ENCODE measurements around the gene ADGRB3.
A peak's percentile ranks its signal among the peaks of the same experiment; 100 is the strongest.
"Not testable (repeated sequence)": the region's sequence is repeated elsewhere in the genome, so short reads cannot be mapped to it uniquely, and the experiment has no call there.

The ADGRB3 gene

DNA sequence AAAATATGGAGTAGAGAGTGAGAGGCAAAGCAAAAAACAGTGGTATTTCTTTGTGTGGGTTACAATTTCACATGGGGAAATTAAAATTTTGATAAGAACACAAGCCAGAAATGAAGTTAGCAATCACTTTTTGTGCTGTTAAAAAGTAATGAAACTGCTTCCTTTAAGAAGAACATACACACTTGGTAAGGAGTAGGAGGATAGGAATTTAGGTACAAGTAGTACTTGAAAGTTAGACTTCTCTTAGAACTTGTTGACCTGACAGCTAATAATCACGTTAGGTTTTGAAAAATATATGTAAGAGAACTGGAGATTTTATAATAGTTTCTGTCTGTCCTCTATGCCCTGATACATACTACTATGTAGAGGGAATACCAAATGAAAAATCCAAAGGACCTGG, 260.8 kb downstream of the ADGRB3 start:
- H3K27me3 Mint-ChIP-seq, result no peaks in the 10 kb centered on the region
- no peaks in the 10 kb centered on the region for H3K4me1 Mint-ChIP-seq
- H3K4me3 Mint-ChIP-seq, result no peak overlapping the region
- H3K36me3 Mint-ChIP-seq, result no peaks in the 10 kb centered on the region
- H3K27ac Mint-ChIP-seq, result no peak overlapping the region
- H3K9me3 Mint-ChIP-seq, result no peaks in the 10 kb centered on the region
- CTCF ChIA-PET, result no interaction called here
- no peak for DNase-seq

DNA sequence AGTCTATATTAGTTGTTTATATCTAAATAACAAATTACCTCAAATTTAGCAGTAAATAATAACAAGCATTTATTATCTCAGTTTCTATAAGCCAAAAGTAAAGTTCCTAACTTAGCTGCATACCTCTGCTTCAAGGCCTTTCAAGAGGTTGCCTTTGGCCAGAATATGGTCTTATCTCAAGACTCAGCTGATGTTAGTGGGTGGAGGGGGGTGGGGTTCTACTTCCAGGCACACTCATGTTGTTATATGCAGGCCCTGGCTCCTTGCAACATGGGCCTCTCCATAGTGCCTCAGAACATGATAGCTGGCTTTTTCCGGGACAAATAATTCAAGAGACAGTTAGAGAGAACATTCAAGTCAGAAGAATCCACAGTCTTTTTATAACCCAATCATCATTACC, 266.0 kb downstream of the ADGRB3 start:
- Mint-ChIP-seq H3K4me1 (no peaks in the 10 kb centered on the region), H3K4me3 (no peak overlapping the region), H3K27ac (no peak overlapping the region), H3K36me3 (no peaks in the 10 kb centered on the region), H3K27me3 (no peaks in the 10 kb centered on the region), H3K9me3 (no peaks in the 10 kb centered on the region)
- CTCF ChIA-PET, result interaction anchor here (1.5 kb wide), 1 partner anchor 17 kb away, joined by 3 read pairs; no protein-coding TSS in a partner anchor
- no peak for DNase-seq

DNA sequence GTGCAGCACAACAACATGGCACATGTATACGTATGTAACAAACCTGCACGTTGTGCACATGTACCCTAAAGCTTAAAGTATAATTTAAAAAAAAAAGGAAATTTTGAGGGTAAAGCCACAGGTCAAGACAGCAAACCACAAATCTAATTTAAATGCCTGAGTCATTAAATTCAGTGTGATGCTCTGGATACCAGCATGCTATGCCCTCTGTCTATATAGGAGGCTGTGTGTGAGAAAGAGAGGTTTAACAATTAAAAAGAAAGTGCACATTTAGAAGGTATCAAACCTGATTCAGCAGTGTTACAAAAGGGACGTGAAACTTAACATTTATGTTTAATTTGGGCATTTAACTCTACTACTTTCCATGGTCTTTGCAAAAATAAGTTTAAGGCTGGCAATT, 276.3 kb downstream of the ADGRB3 start:
- Mint-ChIP-seq H3K27ac (no peak overlapping the region), H3K36me3 (no peaks in the 10 kb centered on the region), H3K4me3 (no peak overlapping the region), H3K27me3 (no peaks in the 10 kb centered on the region), H3K4me1 (no peaks in the 10 kb centered on the region), H3K9me3 (peaks cover 2% of the 10 kb centered on the region)
- no peak for DNase-seq
- CTCF ChIA-PET, result no interaction called here

DNA sequence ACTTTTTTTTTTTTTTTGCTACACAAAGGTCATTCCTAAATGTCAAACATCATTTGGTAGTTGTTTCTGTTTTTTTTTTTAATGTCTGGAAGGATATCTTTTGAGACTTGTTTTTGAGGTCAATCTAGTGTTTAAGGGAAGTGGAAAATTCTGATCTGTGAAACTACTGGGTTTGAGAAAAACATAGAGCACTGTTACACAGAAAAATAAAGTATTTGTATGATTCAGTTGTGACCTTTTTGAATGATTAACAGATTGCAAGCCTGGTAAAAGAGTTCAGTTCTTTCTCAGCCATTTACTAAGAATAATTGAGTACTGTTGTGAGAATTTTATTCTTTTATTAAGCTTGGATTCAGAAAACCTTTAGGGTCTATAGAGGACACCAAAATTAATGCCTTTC, 276.7 kb downstream of the ADGRB3 start:
- H3K4me1 Mint-ChIP-seq, result no peaks in the 10 kb centered on the region
- no peak overlapping the region for H3K27ac Mint-ChIP-seq
- no peak for DNase-seq
- H3K4me3 Mint-ChIP-seq, result no peak overlapping the region
- H3K27me3 Mint-ChIP-seq, result no peaks in the 10 kb centered on the region
- no peaks in the 10 kb centered on the region for H3K36me3 Mint-ChIP-seq
- H3K9me3 Mint-ChIP-seq, result peaks cover 2% of the 10 kb centered on the region
- CTCF ChIA-PET, result no interaction called here

DNA sequence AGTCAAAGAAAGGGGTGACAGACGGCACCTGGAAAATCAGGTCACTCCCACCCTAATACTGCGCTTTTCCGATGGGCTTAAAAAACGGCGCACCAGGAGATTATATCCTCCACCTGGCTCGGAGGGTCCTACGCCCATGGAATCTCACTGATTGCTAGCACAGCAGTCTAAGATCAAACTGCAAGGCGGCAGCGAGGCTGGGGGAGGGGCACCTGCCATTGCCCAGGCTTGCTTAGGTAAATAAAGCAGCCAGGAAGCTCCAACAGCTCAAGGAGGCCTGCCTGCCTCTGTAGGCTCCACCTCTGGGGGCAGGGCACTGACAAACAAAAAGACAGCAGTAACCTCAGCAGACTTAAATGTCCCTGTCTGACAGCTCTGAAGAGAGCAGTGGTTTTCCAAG, 277.7 kb downstream of the ADGRB3 start:
- H3K27me3 Mint-ChIP-seq, H3K9me3 Mint-ChIP-seq, DNase-seq, CTCF ChIA-PET, H3K4me1 Mint-ChIP-seq, H3K36me3 Mint-ChIP-seq, H3K27ac Mint-ChIP-seq, H3K4me3 Mint-ChIP-seq: not testable (repeated sequence)

DNA sequence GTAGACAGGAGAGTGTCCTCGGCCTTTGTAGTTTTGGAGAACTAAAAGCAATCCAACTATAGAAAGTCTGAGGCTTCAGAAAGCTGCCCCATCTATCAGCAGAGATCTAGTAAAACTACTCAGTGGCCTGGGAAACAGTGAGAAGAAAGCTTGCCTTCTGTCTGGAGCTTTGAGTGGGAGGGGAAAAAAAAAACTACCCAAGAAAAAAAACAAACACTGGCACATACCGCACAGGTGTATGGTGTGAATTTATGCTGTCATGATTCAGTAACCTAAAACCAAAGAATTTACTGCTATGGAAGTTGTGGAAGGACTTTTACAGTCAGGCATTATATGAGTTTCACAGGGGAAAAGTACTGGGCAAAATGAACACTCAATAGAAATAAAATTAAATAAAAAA, 280.5 kb downstream of the ADGRB3 start:
- no peak for DNase-seq
- CTCF ChIA-PET, result no interaction called here
- Mint-ChIP-seq H3K4me1 (no peaks in the 10 kb centered on the region), H3K27me3 (no peaks in the 10 kb centered on the region), H3K9me3 (no peaks in the 10 kb centered on the region), H3K27ac (no peak overlapping the region), H3K4me3 (no peak overlapping the region), H3K36me3 (no peaks in the 10 kb centered on the region)

GRCh38 chr6:68919537-68919936, 284.5 kb downstream of the ADGRB3 start:
- Mint-ChIP-seq H3K27ac (no peak overlapping the region), H3K4me1 (no peaks in the 10 kb centered on the region), H3K36me3 (no peaks in the 10 kb centered on the region), H3K4me3 (no peak overlapping the region), H3K27me3 (no peaks in the 10 kb centered on the region), H3K9me3 (no peaks in the 10 kb centered on the region)
- no peak for DNase-seq
- CTCF ChIA-PET, result no interaction called here

DNA sequence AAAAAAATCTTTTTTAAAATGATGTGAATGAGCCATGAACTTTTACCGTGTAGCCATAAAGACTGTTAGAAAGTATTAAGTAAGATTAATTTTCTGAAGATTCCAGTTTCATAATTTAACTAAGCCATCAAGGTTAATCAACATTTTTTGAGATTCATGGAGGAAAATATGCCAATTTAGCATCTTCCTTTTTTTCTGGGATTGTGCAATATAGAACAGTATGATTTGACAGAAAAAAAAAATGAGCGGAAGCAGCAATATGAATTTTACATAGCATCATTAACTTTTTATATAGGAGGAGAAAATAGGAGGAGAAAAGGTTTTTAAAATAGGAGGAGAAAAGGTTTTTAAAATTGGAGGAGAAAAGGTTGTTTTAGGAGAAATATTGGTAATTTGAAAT, 306.3 kb downstream of the ADGRB3 start:
- H3K36me3 Mint-ChIP-seq, result no peaks in the 10 kb centered on the region
- no peaks in the 10 kb centered on the region for H3K4me1 Mint-ChIP-seq
- H3K27me3 Mint-ChIP-seq, result no peaks in the 10 kb centered on the region
- CTCF ChIA-PET, result no interaction called here
- H3K9me3 Mint-ChIP-seq, result no peaks in the 10 kb centered on the region
- H3K27ac Mint-ChIP-seq, result no peak overlapping the region
- no peak for DNase-seq
- no peak overlapping the region for H3K4me3 Mint-ChIP-seq

DNA sequence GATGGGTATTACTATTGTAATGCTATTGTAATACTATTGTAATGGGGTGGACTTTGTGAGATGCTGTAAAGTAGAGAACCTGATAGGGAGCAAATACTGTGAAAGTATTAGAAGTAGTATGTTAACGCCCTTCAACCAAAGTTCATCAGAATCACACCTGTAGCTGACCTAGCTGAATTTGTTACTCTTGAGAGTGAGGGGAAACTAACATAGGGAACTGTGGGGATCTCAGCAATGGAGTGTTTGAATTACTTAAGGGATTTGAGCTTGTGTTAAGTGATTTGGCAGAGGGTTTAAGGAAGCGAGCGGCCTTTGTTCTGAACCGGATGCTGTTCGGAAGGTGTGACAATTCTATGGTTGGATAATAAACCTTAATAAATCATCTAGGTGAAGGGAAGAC, 312.6 kb downstream of the ADGRB3 start:
- Mint-ChIP-seq H3K27me3 (no peaks in the 10 kb centered on the region), H3K27ac (no peak overlapping the region), H3K4me1 (no peaks in the 10 kb centered on the region), H3K4me3 (no peak overlapping the region), H3K36me3 (no peaks in the 10 kb centered on the region), H3K9me3 (no peaks in the 10 kb centered on the region)
- CTCF ChIA-PET, result no interaction called here
- DNase-seq, result no peak

DNA sequence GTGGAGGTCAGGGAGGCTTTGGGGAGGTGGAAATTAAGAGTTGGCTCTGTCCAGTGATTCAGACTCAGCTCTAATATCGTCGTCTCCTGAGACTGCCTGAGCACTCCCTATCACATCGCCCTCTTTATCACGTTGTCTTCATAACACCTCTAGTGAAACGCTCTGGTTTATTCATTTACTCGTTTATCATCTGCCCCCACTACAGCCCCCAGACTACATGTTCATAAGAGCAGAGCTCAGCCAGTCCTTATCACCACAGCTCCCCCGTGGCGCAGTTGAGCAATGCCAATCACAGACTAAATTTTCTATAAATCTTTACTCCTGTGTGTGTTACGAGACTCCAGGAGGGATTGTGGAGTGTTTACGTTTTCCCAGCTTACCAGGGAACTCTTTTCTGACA, 316.2 kb downstream of the ADGRB3 start:
- CTCF ChIA-PET, result no interaction called here
- Mint-ChIP-seq H3K27me3 (no peaks in the 10 kb centered on the region), H3K9me3 (no peaks in the 10 kb centered on the region), H3K36me3 (no peaks in the 10 kb centered on the region), H3K4me1 (no peaks in the 10 kb centered on the region), H3K27ac (no peak overlapping the region), H3K4me3 (no peak overlapping the region)
- no peak for DNase-seq

- H3K27me3 Mint-ChIP-seq, result no peaks in the 10 kb centered on the region
- no peaks in the 10 kb centered on the region for H3K36me3 Mint-ChIP-seq
- CTCF ChIA-PET, result no interaction called here
- H3K4me1 Mint-ChIP-seq, result no peaks in the 10 kb centered on the region
- DNase-seq, result no peak
- no peak overlapping the region for H3K27ac Mint-ChIP-seq
- no peak overlapping the region for H3K4me3 Mint-ChIP-seq
- no peaks in the 10 kb centered on the region for H3K9me3 Mint-ChIP-seq
Measured at GRCh38 chr6:68958327-68958726, 323.2 kb downstream of the ADGRB3 start.

DNA sequence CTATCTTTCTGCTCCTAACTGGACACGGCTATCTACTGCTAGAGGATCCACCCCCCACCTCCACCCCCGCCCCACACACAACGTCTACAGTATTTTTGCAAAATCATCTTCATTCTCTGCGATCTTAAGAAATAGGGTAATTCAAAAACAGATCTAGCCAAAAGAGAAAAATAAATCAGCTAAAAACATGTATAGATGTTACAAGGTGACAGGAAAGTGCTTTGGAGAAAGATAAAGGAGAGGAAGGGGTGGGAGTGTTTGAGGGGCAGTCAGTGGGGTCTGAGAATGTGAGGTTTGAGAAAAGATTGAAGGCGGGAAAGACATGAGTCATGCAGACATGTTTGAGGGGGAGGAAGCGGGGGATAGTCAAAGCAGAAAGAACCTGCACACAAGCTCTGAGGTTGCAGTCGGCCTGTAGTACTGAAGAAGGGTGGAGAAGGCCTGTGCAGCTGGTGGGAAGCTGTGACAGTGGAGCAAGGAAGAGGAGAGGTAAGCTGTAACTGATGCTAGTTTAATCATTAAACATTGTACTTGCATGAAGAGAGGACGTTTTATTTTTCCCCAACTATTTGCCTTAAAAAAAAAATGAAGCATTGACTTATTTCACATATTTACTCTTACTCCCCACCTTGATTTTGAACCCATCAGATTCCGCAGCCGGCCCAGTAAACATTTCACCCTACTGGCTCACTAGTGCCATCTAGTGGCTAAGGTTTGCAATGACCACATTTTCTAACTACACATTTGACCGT, 332.6 kb downstream of the ADGRB3 start:
- DNase-seq, result peak; percentile 67
- H3K4me1 Mint-ChIP-seq, result no peaks in the 10 kb centered on the region
- H3K9me3 Mint-ChIP-seq, result no peaks in the 10 kb centered on the region
- H3K36me3 Mint-ChIP-seq, result no peaks in the 10 kb centered on the region
- H3K4me3 Mint-ChIP-seq, result no peak overlapping the region
- H3K27ac Mint-ChIP-seq, result no peak overlapping the region
- no peaks in the 10 kb centered on the region for H3K27me3 Mint-ChIP-seq
- CTCF ChIA-PET, result interaction anchor here (0.6 to 1.0 kb wide), 4 partner anchors 12 to 1141 kb away, joined by 3 read pairs; no protein-coding TSS in a partner anchor

DNA sequence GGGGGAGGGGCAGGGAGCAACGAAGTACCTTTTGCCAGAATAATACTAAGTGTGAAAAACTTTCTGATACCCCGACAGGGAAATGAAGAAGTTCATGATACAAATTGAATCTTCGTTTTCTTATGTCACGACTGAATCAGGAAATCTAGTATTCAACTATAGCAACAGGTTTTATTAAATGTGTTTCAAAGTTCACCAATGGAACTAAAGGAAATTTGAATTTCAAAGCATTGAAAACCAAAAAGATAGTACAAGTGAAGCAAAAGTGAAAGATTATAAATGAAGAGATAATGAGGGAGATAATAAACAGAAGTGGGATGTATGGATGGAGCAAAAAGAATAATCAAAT, 333.2 kb downstream of the ADGRB3 start:
- no peak for DNase-seq
- no peaks in the 10 kb centered on the region for H3K9me3 Mint-ChIP-seq
- H3K4me3 Mint-ChIP-seq, result no peak overlapping the region
- CTCF ChIA-PET, result interaction anchor here (0.6 to 1.0 kb wide), 2 partner anchors 12 to 1140 kb away, joined by 3 read pairs; no protein-coding TSS in a partner anchor
- no peaks in the 10 kb centered on the region for H3K27me3 Mint-ChIP-seq
- H3K4me1 Mint-ChIP-seq, result no peaks in the 10 kb centered on the region
- H3K36me3 Mint-ChIP-seq, result no peaks in the 10 kb centered on the region
- no peak overlapping the region for H3K27ac Mint-ChIP-seq

- H3K4me3 Mint-ChIP-seq, result no peak overlapping the region
- H3K27ac Mint-ChIP-seq, result no peak overlapping the region
- H3K27me3 Mint-ChIP-seq, result no peaks in the 10 kb centered on the region
- CTCF ChIA-PET, result no interaction called here
- H3K4me1 Mint-ChIP-seq, result no peaks in the 10 kb centered on the region
- no peak for DNase-seq
- H3K9me3 Mint-ChIP-seq, result no peaks in the 10 kb centered on the region
- no peaks in the 10 kb centered on the region for H3K36me3 Mint-ChIP-seq
Measured at GRCh38 chr6:68973066-68973465, 338.0 kb downstream of the ADGRB3 start.

DNA sequence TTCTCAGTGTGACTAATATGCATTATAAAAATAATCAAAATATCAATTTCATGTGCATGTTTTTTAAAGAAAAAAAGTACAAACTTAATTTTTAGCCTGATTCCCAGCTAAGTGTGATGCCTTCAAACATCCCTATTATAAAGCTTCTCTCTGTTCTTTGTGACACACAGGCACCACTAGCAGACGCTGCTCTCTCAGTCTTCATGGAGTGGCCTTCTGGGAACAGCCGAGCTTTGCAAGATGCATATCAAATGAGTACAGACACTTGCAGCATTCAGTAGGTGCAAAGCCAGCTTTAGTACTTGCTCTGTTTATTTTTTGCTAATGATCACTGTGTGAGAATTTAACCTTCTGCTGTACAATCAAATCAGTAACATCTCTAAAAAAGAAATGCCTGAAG, 340.0 kb downstream of the ADGRB3 start:
- Mint-ChIP-seq H3K36me3 (no peaks in the 10 kb centered on the region), H3K27me3 (no peaks in the 10 kb centered on the region), H3K27ac (no peak overlapping the region), H3K9me3 (no peaks in the 10 kb centered on the region), H3K4me1 (no peaks in the 10 kb centered on the region), H3K4me3 (no peak overlapping the region)
- DNase-seq, result no peak
- CTCF ChIA-PET, result no interaction called here

DNA sequence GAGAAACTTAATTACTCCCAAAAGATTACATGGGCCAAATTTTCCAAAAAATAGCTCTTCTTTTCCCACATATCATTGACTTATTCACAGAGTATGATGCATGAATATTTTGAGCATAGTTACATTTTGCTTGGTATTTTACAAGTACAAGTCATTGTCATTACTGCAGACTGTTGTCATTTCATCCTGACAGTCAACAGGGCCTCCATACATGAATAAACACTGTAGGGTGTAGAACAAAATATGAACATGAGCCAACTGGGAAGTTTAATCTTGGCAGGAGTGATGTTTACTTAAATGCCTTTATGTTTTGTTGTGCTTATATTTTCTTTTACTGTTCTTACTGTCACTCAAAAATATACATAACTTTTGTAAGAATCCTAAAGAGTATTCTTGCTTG, 340.7 kb downstream of the ADGRB3 start:
- CTCF ChIA-PET, result no interaction called here
- no peak overlapping the region for H3K27ac Mint-ChIP-seq

More for the DNA sequence above, 340.7 kb downstream of the ADGRB3 start:
- Mint-ChIP-seq H3K4me1 (no peaks in the 10 kb centered on the region), H3K27me3 (no peaks in the 10 kb centered on the region), H3K36me3 (no peaks in the 10 kb centered on the region), H3K4me3 (no peak overlapping the region), H3K9me3 (no peaks in the 10 kb centered on the region)
- no peak for DNase-seq

All from activated naive CD4-positive, alpha-beta T cell treated with anti-CD3 and anti-CD28 coated beads, Interleukin-2, amount 10 ng/mL, durations not matched to agents 7 days and 5 days (primary cell).